Jurkat, Clone E6-1 (cell line): ENCODE data around the gene MED15.
"Not testable (repeated sequence)": the region's sequence is repeated elsewhere in the genome, so short reads cannot be mapped to it uniquely, and the experiment has no call there.

Experiments used
- DNase-seq: peaks from one replicate; pipeline ENCODE4 v3.0.0-alpha.2; 2011; ENCODE audit warnings: low read depth, low spot score
- H3K4me3 ChIP-seq: 2 replicates; pipeline ENCODE4 v1.5.1; 2011; ENCODE audit warnings: mild to moderate bottlenecking, low read length, control low read depth, moderate library complexity

The MED15 gene

GRCh38 chr22:20605328-20605727 lies 97.9 kb downstream of the MED15 start:
- no peak for DNase-seq
- no peak overlapping the region for H3K4me3 ChIP-seq

DNA sequence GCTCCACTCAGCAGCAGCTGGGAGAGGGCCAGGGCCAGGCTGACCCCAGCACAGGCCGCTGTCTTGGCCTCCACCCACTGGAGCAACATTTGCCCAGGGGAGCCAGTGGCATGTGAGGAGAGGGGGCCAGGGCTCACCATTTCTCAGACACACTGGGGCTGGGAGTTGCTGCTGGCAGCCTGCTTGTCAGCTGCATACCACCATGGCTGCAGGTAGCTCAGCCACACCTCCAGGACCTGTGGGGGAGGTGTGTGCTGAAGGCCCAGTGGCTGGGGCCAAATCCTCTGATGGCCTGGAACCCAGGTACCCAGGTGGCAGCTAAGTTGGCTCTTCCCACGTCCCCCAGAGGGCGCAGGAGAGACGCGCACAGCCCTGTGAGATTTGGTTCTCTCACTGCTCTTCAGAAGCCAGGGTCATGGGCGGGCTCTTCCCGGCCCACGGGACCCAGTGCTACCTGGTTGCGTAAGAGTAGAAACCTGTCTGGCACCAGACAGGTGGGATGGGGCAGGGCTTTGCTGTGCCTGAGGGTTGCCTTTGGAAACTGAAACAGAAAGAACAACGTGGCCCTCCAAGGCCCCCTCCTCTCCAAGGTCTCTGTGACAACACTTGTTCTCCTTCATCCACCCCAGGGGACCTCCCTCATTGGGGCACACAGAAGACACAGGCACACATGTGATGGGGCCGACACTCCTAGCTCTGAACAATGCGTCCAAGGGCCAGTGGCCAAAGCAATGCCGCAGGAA lies 98.8 kb downstream of the MED15 start:
- H3K4me3 ChIP-seq = no peak overlapping the region
- peak; percentile 51 for DNase-seq

DNA sequence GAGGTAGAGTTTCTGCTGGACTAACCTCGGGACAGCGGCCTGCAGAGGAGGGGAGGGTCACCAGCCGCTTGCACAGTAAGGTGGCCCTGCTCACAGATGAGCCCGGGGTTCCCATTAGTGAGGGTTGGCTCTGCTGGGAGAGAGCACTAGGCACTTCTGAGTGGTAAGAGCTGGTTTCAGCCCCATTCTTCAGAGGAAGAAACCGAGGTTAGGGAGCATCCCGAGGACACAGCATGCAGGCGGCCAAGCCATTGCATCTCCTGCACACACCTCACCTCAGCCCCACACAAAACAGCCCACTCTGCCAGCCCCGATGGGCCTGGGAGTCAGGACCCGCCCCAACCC lies 99.3 kb downstream of the MED15 start:
- no peak overlapping the region for H3K4me3 ChIP-seq
- no peak for DNase-seq

GRCh38 chr22:20607157-20607907 lies 99.9 kb downstream of the MED15 start:
- DNase-seq = no peak
- no peak overlapping the region for H3K4me3 ChIP-seq

GRCh38 chr22:20610243-20610686 lies 102.9 kb downstream of the MED15 start:
- DNase-seq = no peak
- no peak overlapping the region for H3K4me3 ChIP-seq

DNA sequence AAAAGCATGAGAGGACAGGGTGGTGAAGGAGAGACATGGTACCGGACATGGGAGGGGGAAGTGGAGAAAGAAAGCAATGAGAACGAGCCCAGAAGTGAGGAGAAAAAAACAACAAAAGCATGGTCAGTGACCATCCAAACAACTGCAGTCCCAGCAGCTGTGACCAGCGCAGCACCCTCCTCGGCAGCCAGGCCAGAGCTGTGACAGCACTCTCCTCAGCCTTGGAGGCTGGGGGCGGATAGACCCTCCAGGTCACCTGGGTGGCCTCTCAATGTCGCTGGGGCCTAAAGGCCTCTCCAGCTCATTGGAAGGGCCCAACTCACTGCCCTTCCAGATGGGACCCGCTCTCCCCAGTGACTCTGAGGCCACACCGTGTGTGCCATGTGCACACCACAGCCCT lies 103.3 kb downstream of the MED15 start:
- DNase-seq = no peak
- no peak overlapping the region for H3K4me3 ChIP-seq

DNA sequence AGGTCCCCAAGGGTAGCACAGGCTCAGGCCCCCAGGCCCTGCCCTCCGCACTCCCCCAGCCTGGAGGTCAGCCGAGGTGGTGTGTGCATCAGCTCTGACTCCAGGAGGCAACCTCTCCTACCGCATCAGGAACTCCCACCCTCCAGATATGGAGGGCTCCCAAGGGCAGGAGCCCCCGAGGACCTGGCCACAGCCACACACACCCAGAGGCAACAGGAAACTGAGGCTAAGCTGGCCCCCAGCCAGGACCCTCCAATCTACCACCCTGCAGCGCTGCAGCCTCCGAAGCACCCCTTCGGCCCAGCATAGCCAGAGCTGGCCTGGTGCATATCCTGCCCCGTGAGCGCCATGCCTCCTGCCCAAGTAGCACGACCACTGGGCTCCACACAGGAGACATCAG lies 104.0 kb downstream of the MED15 start:
- no peak for DNase-seq
- no peak overlapping the region for H3K4me3 ChIP-seq

GRCh38 chr22:20613301-20613700 lies 105.9 kb downstream of the MED15 start:
- H3K4me3 ChIP-seq = no peak overlapping the region
- DNase-seq = no peak

- no peak overlapping the region for H3K4me3 ChIP-seq
- DNase-seq = no peak
These were observed 107.6 kb downstream of the MED15 start for GRCh38 chr22:20615021-20615420.

GRCh38 chr22:20615533-20616450 lies 108.4 kb downstream of the MED15 start:
- DNase-seq = no peak
- H3K4me3 ChIP-seq = no peak overlapping the region

DNA sequence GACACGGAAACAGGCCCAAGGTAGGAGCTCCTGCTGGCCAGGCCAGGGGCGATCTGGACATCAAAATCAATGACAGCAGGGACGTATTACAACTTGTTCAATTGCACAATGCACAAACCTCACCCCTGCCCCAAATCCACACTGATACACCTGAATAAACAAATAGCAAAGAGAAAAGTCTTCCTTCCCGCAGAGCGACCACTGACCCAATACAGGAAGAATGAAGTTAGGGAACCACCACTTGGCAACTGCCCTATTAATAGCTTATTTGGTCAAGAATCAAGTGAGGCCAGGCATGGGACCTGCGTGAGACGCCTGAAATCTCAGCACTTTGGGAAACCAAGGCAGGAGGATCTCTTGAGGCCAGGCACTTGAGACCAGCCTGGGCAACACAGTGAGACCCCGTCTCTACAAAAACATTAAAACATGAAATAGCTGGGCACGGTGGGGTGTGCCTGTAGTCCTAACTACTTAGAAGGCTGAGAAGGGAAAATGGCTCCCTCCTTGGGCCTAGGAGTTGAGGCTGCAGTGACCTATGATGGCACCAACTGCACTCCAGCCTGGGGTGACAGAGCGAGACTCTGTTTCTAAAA lies 109.1 kb downstream of the MED15 start:
- no peak overlapping the region for H3K4me3 ChIP-seq

DNA sequence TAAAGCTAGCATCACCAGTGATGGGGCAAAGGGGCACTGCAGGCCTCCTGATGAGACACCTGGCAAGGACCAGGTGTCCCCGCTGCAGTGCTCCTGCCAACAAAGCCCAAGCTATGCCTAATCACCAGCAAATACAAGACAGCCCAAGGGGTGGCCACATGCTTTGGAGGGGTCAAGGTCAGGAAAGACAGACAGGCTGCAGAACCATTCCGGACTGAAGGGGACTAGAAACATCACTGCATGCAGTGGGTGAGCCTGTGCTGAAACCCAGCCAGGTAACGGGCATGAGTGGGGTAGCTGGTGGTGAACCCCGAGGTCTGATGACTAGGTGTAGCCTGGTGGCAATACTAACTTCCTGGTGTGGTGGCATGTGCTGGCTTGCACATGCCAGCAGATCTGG lies 111.1 kb downstream of the MED15 start:
- no peak overlapping the region for H3K4me3 ChIP-seq
- DNase-seq = no peak

More for the DNA sequence above, 109.1 kb downstream of the MED15 start:
- DNase-seq = no peak

DNA sequence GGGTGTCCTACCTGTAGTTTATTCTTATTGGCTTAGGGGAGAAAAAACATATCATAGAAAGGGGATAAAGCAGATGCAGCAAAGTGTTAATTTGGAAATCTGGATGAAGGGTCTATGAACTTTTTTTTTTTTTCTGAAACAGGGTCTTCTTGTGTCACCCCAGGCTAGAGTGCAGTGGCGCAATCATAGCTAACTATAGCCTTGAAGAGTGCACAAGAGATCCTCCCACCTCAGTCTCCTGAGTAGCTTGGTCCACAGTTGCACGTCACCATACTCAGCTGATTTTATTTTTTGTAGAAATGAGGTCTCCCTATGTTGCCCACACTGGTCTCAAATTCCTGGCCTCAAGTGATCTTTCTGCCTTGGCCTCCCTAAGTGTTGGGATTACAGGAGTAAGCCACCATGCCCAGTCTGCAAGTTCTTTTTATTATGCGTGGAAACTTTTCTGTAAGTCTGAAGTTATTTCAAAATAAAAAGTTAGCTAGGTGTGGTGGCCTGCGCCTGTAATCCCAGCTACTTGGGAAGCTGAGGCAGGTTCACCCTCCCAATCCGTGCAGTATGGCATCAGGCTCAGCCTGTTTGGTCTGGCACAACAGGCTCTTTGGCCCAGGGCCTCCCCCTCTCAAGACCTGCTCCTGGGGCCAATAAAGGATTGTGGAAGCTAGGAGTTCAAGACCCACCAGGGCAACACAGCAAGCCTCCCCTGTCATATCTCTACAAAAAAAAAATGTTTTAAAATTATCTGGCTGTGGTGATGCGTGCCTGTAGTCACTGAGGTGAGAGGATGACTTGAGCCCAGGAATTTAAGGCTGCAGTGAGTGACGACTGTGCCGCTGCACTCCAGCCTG lies 111.9 kb downstream of the MED15 start:
- H3K4me3 ChIP-seq = no peak overlapping the region
- DNase-seq = no peak

DNA sequence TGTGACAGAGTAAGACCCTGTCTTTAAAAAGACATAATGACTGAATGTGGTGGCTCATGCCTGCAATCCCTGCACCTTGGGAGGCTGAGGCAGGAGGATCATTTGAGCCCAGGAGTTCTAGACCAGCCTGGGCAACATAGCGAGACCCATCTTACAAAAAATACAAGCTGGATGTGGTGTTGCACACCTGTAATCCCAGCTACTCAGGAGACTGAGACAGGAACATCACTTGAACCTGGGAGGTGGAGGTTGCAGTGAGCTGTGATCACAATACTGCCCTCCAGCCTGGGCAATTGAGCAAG lies 112.4 kb downstream of the MED15 start:
- DNase-seq, H3K4me3 ChIP-seq: not testable (repeated sequence)

DNA sequence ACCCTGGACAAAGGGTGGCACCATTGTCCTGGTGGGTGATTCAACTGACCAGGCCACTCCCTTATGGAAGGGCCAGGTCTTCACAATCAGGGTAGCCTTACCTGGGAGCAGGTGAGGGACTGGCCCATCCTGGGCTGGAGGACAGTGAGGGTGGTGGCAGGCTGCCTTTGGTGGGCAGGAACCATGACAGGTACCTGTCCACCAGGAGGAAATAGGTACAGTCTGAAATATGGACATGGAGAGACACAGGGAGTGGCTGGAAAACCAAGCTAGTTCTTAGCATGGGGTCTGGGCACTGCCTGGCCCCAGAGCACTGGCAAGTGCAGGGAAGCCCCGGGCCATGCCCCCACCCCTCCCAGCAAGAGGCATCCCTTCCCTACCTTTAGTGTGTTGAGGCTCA lies 113.8 kb downstream of the MED15 start:
- no peak for DNase-seq
- no peak overlapping the region for H3K4me3 ChIP-seq

DNA sequence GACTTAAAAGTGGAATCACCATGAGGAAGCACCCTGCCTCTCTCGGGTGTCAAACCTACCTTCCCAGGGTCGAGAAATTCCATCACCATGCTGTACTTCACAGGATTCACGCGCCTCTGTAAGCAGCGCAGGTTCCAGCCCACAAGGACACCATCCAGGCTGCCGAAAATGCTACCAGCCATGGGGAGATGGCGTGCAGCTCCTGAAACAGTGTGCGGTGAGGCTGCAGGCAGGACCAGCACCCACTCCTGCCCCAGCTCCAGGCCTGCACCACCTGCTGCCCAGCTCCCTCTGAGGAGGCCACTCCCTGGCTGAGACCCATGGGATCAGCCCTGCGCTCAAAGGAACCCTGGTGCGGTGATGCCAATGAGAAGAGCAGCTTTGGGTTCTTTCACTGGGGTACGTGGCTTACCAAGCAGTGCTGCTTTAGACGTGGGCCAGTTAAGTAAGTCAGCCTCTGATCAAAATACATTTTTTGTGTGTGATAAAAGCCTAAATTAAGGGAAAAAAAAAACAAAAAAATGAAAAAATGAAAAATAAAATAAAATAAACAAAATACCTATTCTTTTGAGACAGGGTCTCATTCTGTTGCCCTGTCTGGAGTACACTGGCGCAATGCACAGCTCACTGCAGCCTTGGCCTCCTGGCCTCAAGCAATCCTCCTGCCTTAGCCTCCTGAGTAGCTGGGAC lies 115.4 kb downstream of the MED15 start:
- no peak for DNase-seq
- no peak overlapping the region for H3K4me3 ChIP-seq

GRCh38 chr22:20624161-20624616 lies 116.8 kb downstream of the MED15 start:
- DNase-seq = no peak
- H3K4me3 ChIP-seq = no peak overlapping the region

DNA sequence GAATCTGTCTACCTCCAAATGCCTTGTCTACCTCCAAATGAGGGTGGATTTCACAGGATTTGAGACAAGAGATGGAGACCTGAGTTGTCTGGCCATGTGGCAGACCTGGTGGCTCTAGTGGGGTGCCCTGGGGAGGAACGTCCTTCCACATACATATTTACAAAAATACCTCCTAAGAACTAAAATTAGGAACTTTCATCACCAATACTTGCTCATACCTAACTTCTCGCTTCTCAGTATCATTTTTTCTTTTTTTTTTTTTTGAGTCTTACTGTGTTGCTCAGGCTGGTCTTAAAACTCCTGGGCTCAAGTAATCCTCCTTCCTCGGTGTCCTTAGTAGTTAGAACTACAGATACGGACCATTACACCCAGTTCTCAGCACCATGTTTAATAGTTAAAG lies 117.9 kb downstream of the MED15 start:
- DNase-seq = no peak
- no peak overlapping the region for H3K4me3 ChIP-seq
